H1 (cell line): ENCODE results near the gene SYTL2. TPM values are rescaled to one million over a fixed set of nuclear protein-coding genes. Genes with fewer than 3 reads are reported as not detected.

Experiments
- CTCF ChIA-PET: fragments of 300-600 bp; sonication (Branson Sonifier 250); formaldehyde crosslinking; loops from one replicate; lab custom pipeline; 2021; ENCODE audit not compliant: partially characterized antibody; lab: Charles Lee
- POLR2A ChIA-PET: fragments of 300-600 bp; sonication (Branson Sonifier 250); formaldehyde crosslinking; loops from one replicate; lab custom pipeline; 2021; ENCODE audit warnings: inconsistent platforms; ENCODE audit not compliant: partially characterized antibody; lab: Charles Lee
- DNase-seq, 2 experiments: peaks; one replicate each; pipeline versions ENCODE4 v3.0.0 to v3.0.0-alpha.2; 2010 to 2022; ENCODE audit warnings: low spot score in 2 of 2, low read depth in 1 of 2, mixed read lengths in 1 of 2
- FAIRE-seq: peaks from 2 replicates; lab custom pipeline; 2011; peaks lifted over from hg19 to GRCh38; lab: Jason Lieb, UNC
- H2AFZ ChIP-seq: 2 replicates; pipeline ENCODE4 v1.8.1; 2012; ENCODE audit warnings: low read length, inconsistent platforms
- H2AK5ac ChIP-seq: 2 replicates; pipeline ENCODE4 v1.6.1; 2013; ENCODE audit warnings: low read depth, low read length
- H2BK120ac ChIP-seq: replicated peaks from 2 replicates; pipeline ENCODE3; 2013; ENCODE audit warnings: low read depth, low read length, inconsistent platforms
- H2BK12ac ChIP-seq: 2 replicates; pipeline ENCODE4 v1.6.1; 2013; ENCODE audit warnings: low read depth, low read length
- H2BK15ac ChIP-seq: 2 replicates; pipeline ENCODE4 v1.6.1; 2013; ENCODE audit warnings: low read length
- H2BK20ac ChIP-seq: 2 replicates; pipeline ENCODE4 v1.6.1; 2013; ENCODE audit warnings: low read length
- H2BK5ac ChIP-seq: 2 replicates; pipeline ENCODE4 v1.6.1; 2013; ENCODE audit warnings: low read depth, low read length
- H3K14ac ChIP-seq: 2 replicates; pipeline ENCODE4 v1.6.1; 2013; ENCODE audit warnings: inconsistent platforms; ENCODE audit not compliant: insufficient read length
- H3K18ac ChIP-seq: 2 replicates; pipeline ENCODE4 v1.6.1; 2013; ENCODE audit warnings: low read length; ENCODE audit errors: extremely low read depth
- H3K23ac ChIP-seq: 2 replicates; pipeline ENCODE4 v1.6.1; 2013; ENCODE audit warnings: inconsistent platforms; ENCODE audit not compliant: insufficient read length
- H3K23me2 ChIP-seq: 2 replicates; pipeline ENCODE4 v1.6.1; 2013; ENCODE audit warnings: low read depth, low read length
- H3K27ac ChIP-seq: 2 replicates; pipeline ENCODE4 v1.6.1; 2011; ENCODE audit warnings: low read depth, low read length, inconsistent platforms
- H3K27me3 ChIP-seq, 4 experiments: replicated peaks in 1 of 4; 1 replicate in 1 of 4; 2 replicates in 3 of 4; pipeline versions ENCODE4 v1.6.1 to v1.8.1; 2011 to 2013; ENCODE audit warnings: low read length in 3 of 4, mild to moderate bottlenecking in 3 of 4, inconsistent platforms in 2 of 4, mixed read lengths in 2 of 4, moderate library complexity in 1 of 4; ENCODE audit not compliant: control insufficient read depth in 3 of 4, insufficient read depth in 3 of 4; ENCODE audit errors: extremely low read depth in 1 of 4
- H3K36me3 ChIP-seq, 4 experiments: 2 replicates each; pipeline versions ENCODE4 v1.6.1 to v1.8.1; 2011 to 2013; ENCODE audit warnings: mild to moderate bottlenecking in 4 of 4, low read length in 3 of 4, moderate library complexity in 2 of 4, control low read depth in 1 of 4, inconsistent platforms in 1 of 4; ENCODE audit not compliant: insufficient read depth in 4 of 4, control insufficient read depth in 2 of 4
- H3K4ac ChIP-seq: replicated peaks from 2 replicates; pipeline ENCODE3; 2013; ENCODE audit warnings: low read length, low read depth, mixed read lengths, inconsistent platforms; ENCODE audit not compliant: insufficient read length
- H3K4me1 ChIP-seq, 4 experiments: replicated peaks in 1 of 4; 1 replicate in 1 of 4; 2 replicates in 3 of 4; pipeline versions ENCODE4 v1.6.1 to v1.8.1; 2011 to 2013; ENCODE audit warnings: low read length in 3 of 4, inconsistent platforms in 2 of 4, mixed read lengths in 1 of 4; ENCODE audit not compliant: insufficient read depth in 4 of 4, control insufficient read depth in 3 of 4
- H3K4me2 ChIP-seq, 2 experiments: 2 replicates each; pipeline versions ENCODE4 v1.6.1 to v1.8.1; 2011 to 2013; ENCODE audit warnings: low read depth in 2 of 2, low read length in 2 of 2, control low read depth in 1 of 2, inconsistent platforms in 1 of 2, mild to moderate bottlenecking in 1 of 2; ENCODE audit not compliant: insufficient read depth in 1 of 2
- H3K4me3 ChIP-seq, 4 experiments: fragments of 200-600, 300-600 bp in 1 of 4; sonication (generic), shearing (Covaris generic), sonication (Bioruptor Twin) in 1 of 4; 2 replicates each; pipeline versions ENCODE4 v1.5.1 to v1.8.1; 2011 to 2016; ENCODE audit warnings: low read length in 4 of 4, low read depth in 3 of 4, control low read depth in 2 of 4, inconsistent platforms in 2 of 4, mild to moderate bottlenecking in 2 of 4, mixed read lengths in 1 of 4, moderate library complexity in 1 of 4; ENCODE audit not compliant: insufficient read depth in 2 of 4; ENCODE audit errors: extremely low read depth in 1 of 4
- H3K56ac ChIP-seq: replicated peaks from 2 replicates; pipeline ENCODE3; 2013; ENCODE audit warnings: low read depth, mild to moderate bottlenecking, mixed read lengths, low read length, inconsistent platforms; ENCODE audit not compliant: insufficient read length
- H3K79me1 ChIP-seq: 2 replicates; pipeline ENCODE4 v1.6.1; 2013; ENCODE audit warnings: low read depth, low read length, control low read depth
- H3K79me2 ChIP-seq, 2 experiments: 2 replicates each; pipeline versions ENCODE4 v1.6.1 to v1.8.1; 2012 to 2013; ENCODE audit warnings: low read length in 2 of 2, mild to moderate bottlenecking in 2 of 2, inconsistent platforms in 1 of 2; ENCODE audit not compliant: insufficient read depth in 2 of 2, control insufficient read depth in 1 of 2
- H3K9ac ChIP-seq, 4 experiments: replicated peaks in 1 of 4; 1 replicate in 1 of 4; 2 replicates in 3 of 4; pipeline versions ENCODE4 v1.6.1 to v1.8.1; 2011 to 2013; ENCODE audit warnings: low read depth in 3 of 4, low read length in 3 of 4, control low read depth in 2 of 4, mild to moderate bottlenecking in 2 of 4, moderate library complexity in 2 of 4, inconsistent platforms in 1 of 4; ENCODE audit errors: extremely low read depth in 1 of 4
- H3K9me3 ChIP-seq, 2 experiments: 2 replicates each; pipeline versions ENCODE4 v1.6.1 to v1.8.1; 2012 to 2013; ENCODE audit warnings: mild to moderate bottlenecking in 2 of 2, moderate library complexity in 2 of 2, control low read depth in 1 of 2, inconsistent platforms in 1 of 2, low read depth in 1 of 2, low read length in 1 of 2, mixed read lengths in 1 of 2; ENCODE audit not compliant: insufficient read depth in 2 of 2
- H4K20me1 ChIP-seq, 2 experiments: replicated peaks in 1 of 2; 2 replicates each; pipeline versions ENCODE3 to v1.8.1; 2011 to 2013; ENCODE audit warnings: inconsistent platforms in 2 of 2, low read length in 2 of 2, mild to moderate bottlenecking in 1 of 2; ENCODE audit not compliant: insufficient read depth in 2 of 2, control insufficient read depth in 1 of 2
- H4K5ac ChIP-seq: 2 replicates; pipeline ENCODE4 v1.6.1; 2013; ENCODE audit warnings: low read length, low read depth, mixed read lengths, inconsistent platforms; ENCODE audit not compliant: insufficient read length
- H4K8ac ChIP-seq: 2 replicates; pipeline ENCODE4 v1.8.0; 2013; ENCODE audit warnings: mild to moderate bottlenecking, moderate library complexity, low read length, inconsistent platforms; ENCODE audit not compliant: insufficient read depth; ENCODE audit errors: extremely low read depth
- H4K91ac ChIP-seq: replicated peaks from 2 replicates; pipeline ENCODE3; 2013; ENCODE audit warnings: low read length, mixed read lengths, inconsistent platforms; ENCODE audit not compliant: insufficient read length
- JUN ChIP-seq: IDR thresholded peaks from 2 replicates; pipeline ENCODE4 v1.6.1; 2011; ENCODE audit warnings: low read depth, mild to moderate bottlenecking, improper control_type of control experiment, low read length
- KDM4A ChIP-seq: IDR thresholded peaks from one replicate; pipeline ENCODE4 v1.7.1; 2012; ENCODE audit warnings: low read depth, mild to moderate bottlenecking, moderate library complexity, low read length, inconsistent platforms; ENCODE audit not compliant: severe bottlenecking
- MAFK ChIP-seq: IDR thresholded peaks from 2 replicates; pipeline ENCODE4 v1.6.1; 2012; ENCODE audit warnings: low read depth, mild to moderate bottlenecking, improper control_type of control experiment, low read length
- RXRA ChIP-seq: IDR thresholded peaks from 2 replicates; pipeline ENCODE4 v1.6.1; 2011; ENCODE audit warnings: low read depth, mild to moderate bottlenecking, low read length, moderate library complexity; ENCODE audit not compliant: insufficient read depth
- WGBS, 2 experiments: shearing (Covaris generic) in 1 of 2; methylation state at CpG; one replicate each; pipeline versions ENCODE4 v1.1.6 to v1.1.7; 2013 to 2015; ENCODE audit warnings: low lambda C conversion rate in 2 of 2, mixed read lengths in 2 of 2, inconsistent platforms in 1 of 2, low coverage in 1 of 2, missing lambda C conversion rate in 1 of 2; ENCODE audit not compliant: insufficient replicate concordance in 2 of 2, insufficient coverage in 1 of 2, insufficient read length in 1 of 2; ENCODE audit errors: extremely low coverage in 1 of 2, missing lambda C conversion rate in 1 of 2; 5-methylcytosine and 5-hydroxymethylcytosine counted together
- polyA plus RNA-seq, 7 experiments: library from polyadenylated mRNA; depleted of rRNA in 3 of 7; stranded (reverse) in 5 of 7; unstranded in 2 of 7; fragments of >200 nt in 5 of 7; fragments of 200-250 nt in 2 of 7; gene quantifications; 1 replicate in 5 of 7; 2 replicates in 1 of 7; 4 replicates in 1 of 7; pipeline versions ENCODE4 v1.2.1 to v1.2.3, GENCODE V29; 2011 to 2013; ENCODE audit warnings: missing spikeins in 2 of 7, mixed read lengths in 2 of 7
- total RNA-seq: library from RNA; stranded (reverse); fragmentation: NEBNext Ultra II Directional; extraction: Animal tissue kit (Norgen Biotek cat#: 25700); gene quantifications from 2 replicates; pipeline ENCODE4 v1.2.1, GENCODE V29; 2021

Gene SYTL2
- total and polyA plus RNA-seq, 2 of the 8 experiments (the other 6 are each of a cell fraction or from before 2014, with no cell fraction given), result 1.3 to 9.1 TPM

- H4K5ac ChIP-seq, result no peak overlapping the region
- no peak overlapping the region for H3K9ac ChIP-seq
- WGBS, 2 experiments, result 100% methylated on average over 1 of the region's 1 CpG; no CpG with 5 or more reads in 1 of the 2 experiments
- no peak overlapping the region for H2AFZ ChIP-seq
- no peaks in the 10 kb centered on the region for H4K20me1 ChIP-seq
- H3K4me1 ChIP-seq, result peaks cover 0 to 4% (median 0%) of the 10 kb centered on the region in 4 experiments; a peak in 1 of 7 replicates
- H2BK120ac ChIP-seq, result no peak overlapping the region
- no peak overlapping the region for H3K23ac ChIP-seq
- no peak overlapping the region for H3K14ac ChIP-seq
- POLR2A ChIA-PET, result interaction anchor here (0.9 kb wide), 2 partner anchors 47 to 108 kb away, joined by 3 read pairs; partner anchors contain the start of gene TMEM126A
- H3K79me2 ChIP-seq, result no peaks in the 10 kb centered on the region
- H2BK5ac ChIP-seq, result no peak overlapping the region
- H3K56ac ChIP-seq, result no peak overlapping the region
- no peaks in the 10 kb centered on the region; a peak in 2 of 7 replicates for H3K27me3 ChIP-seq
- no peaks in the 10 kb centered on the region for H3K9me3 ChIP-seq
- no peak overlapping the region for H4K91ac ChIP-seq
- H3K27ac ChIP-seq, result no peak overlapping the region; the same call in 1 of the 2 replicates
- no peak overlapping the region for H4K8ac ChIP-seq
- H2BK15ac ChIP-seq, result no peak overlapping the region
- no peak overlapping the region for H2BK20ac ChIP-seq
- no peaks in the 10 kb centered on the region for H3K36me3 ChIP-seq
- CTCF ChIA-PET, result interaction anchor here (0.6 to 1.1 kb wide), 2 partner anchors 10 to 331 kb away, joined by 3 to 5 read pairs; no protein-coding TSS in a partner anchor
- no peaks in the 10 kb centered on the region; the same call in 1 of the 2 replicates for H3K79me1 ChIP-seq
- H3K18ac ChIP-seq, result no peak overlapping the region
- no peak overlapping the region for H3K4ac ChIP-seq
- no peaks in the 10 kb centered on the region for H3K23me2 ChIP-seq
- no peak for TF ChIP-seq KDM4A
- no peak for TF ChIP-seq MAFK
- no peak for TF ChIP-seq RXRA
- TF ChIP-seq JUN, result no peak
- no peak overlapping the region for H3K4me3 ChIP-seq
- FAIRE-seq (no peak), DNase-seq (no peak)
- H3K4me2 ChIP-seq, result no peak overlapping the region
- H2AK5ac ChIP-seq, result no peak overlapping the region
- H2BK12ac ChIP-seq, result no peak overlapping the region
These were observed 55.2 kb downstream of the SYTL2 start for GRCh38 chr11:85755701-85756100.
